C4-2B (cell line): ENCODE data around the gene ZMYND11.

ENCODE experiments used
- CTCF ChIP-seq: fragments of 450-650 bp; conservative IDR thresholded peaks from 2 replicates; pipeline ENCODE4 v1.5.1; 2017; ENCODE audit warnings: mild to moderate bottlenecking
- ZFX ChIP-seq: fragments of 450-650 bp; IDR thresholded peaks from 2 replicates; pipeline ENCODE4 v1.6.1; 2017

GRCh38 chr10:299512-299911, 164.3 kb downstream of the ZMYND11 start:
- no peak for TF ChIP-seq CTCF
- no peak for TF ChIP-seq ZFX
